Mucosa of stomach (tissue), 1 donor: ENCODE results near the gene ESR2.

ENCODE experiments used
- H3K27me3 ChIP-seq: one replicate; pipeline ENCODE4 v1.7.0; 2013; ENCODE audit warnings: mild to moderate bottlenecking, low read length; ENCODE audit not compliant: control insufficient read depth, insufficient read depth
- H3K36me3 ChIP-seq: one replicate; pipeline ENCODE4 v1.7.0; 2013; ENCODE audit warnings: low read length; ENCODE audit not compliant: control insufficient read depth, insufficient read depth
- H3K4me1 ChIP-seq: one replicate; pipeline ENCODE4 v1.7.0; 2013; ENCODE audit warnings: mild to moderate bottlenecking, low read length; ENCODE audit not compliant: control insufficient read depth, insufficient read depth
- H3K4me3 ChIP-seq: one replicate; pipeline ENCODE4 v1.7.0; 2013; ENCODE audit warnings: low read length
- H3K9ac ChIP-seq: one replicate; pipeline ENCODE4 v1.7.0; 2013; ENCODE audit warnings: mild to moderate bottlenecking, low read length, moderate library complexity
- H3K9me3 ChIP-seq: one replicate; pipeline ENCODE4 v1.7.0; 2013; ENCODE audit warnings: mild to moderate bottlenecking, low read length, moderate library complexity; ENCODE audit not compliant: control insufficient read depth
- donor health status: Pancreatic carcinoma.

The ESR2 gene

GRCh38 chr14:64232944-64233343, 61.2 kb downstream of the ESR2 start:
- Histone ChIP-seq H3K9ac (no peak overlapping the region), H3K9me3 (no peaks in the 10 kb centered on the region)

DNA sequence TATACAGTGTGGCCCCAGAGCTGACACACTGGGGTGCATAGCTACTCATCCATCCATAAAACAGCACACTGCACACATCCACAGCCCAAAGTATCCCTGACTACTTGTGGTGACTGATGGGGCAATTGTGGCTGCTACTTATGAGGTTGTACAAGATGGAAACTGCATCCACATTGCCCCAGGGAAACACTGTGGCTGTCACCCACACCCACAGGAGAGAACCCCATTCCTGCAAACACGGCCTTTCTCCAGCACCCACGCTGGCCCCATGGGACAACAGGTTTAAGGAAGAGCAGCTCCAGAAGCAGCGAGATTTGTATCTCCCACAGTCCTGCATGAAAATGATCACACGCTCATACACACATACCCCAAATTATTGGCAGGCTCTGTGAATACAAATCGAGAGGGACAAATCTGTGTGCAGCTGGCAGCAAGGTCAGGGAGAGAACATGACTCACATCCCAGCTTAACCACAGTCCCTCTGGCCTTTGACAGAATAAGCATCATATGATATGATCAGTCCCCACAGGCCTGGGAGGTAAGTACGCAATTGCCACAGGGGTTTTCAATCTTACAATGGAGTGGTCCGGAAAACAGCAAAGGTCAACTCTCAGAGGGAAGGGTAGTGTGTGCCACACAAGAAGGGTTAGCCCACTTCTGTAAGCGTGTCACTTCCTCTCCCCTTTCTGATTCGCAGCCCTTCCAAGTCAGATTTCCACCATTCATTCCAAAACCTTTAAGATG, 61.9 kb downstream of the ESR2 start:
- H3K4me1 ChIP-seq = no peaks in the 10 kb centered on the region

More at GRCh38 chr14:64232944-64233343, 61.2 kb downstream of the ESR2 start:
- no peaks in the 10 kb centered on the region for H3K4me1 ChIP-seq
- no peak overlapping the region for H3K4me3 ChIP-seq
- no peaks in the 10 kb centered on the region for H3K36me3 ChIP-seq
- no peaks in the 10 kb centered on the region for H3K27me3 ChIP-seq

GRCh38 chr14:64229489-64229888, 64.7 kb downstream of the ESR2 start:
- no peaks in the 10 kb centered on the region for H3K27me3 ChIP-seq
- no peaks in the 10 kb centered on the region for H3K4me1 ChIP-seq
- H3K9ac ChIP-seq = no peak overlapping the region
- no peak overlapping the region for H3K4me3 ChIP-seq
- H3K36me3 ChIP-seq = no peaks in the 10 kb centered on the region
- H3K9me3 ChIP-seq = no peaks in the 10 kb centered on the region

More for the DNA sequence above, 61.9 kb downstream of the ESR2 start:
- H3K9me3 ChIP-seq = no peaks in the 10 kb centered on the region
- H3K9ac ChIP-seq = no peak overlapping the region
- no peaks in the 10 kb centered on the region for H3K36me3 ChIP-seq
- no peak overlapping the region for H3K4me3 ChIP-seq
- H3K27me3 ChIP-seq = no peaks in the 10 kb centered on the region

DNA sequence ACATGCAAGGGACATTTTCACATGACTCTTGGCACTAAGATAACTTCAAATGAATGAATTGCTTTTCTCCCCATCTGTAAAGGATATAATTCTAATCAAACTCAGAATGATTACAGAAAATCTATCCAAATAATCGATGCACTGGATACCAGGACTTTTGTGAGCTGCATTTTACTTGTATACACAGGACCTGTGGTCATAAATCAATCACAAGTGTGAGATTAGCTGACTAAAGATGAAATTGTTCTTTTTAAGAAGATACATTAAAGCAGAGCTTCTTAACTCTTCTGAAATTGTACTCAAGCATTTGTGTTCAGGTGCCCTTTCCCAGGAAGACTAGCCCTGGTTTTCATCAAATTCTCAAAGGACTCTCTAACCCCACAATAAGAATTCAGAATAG, 66.3 kb downstream of the ESR2 start:
- Histone ChIP-seq H3K9me3 (no peaks in the 10 kb centered on the region), H3K4me1 (no peaks in the 10 kb centered on the region), H3K4me3 (no peak overlapping the region), H3K27me3 (no peaks in the 10 kb centered on the region), H3K9ac (no peak overlapping the region), H3K36me3 (peaks cover 8% of the 10 kb centered on the region)

DNA sequence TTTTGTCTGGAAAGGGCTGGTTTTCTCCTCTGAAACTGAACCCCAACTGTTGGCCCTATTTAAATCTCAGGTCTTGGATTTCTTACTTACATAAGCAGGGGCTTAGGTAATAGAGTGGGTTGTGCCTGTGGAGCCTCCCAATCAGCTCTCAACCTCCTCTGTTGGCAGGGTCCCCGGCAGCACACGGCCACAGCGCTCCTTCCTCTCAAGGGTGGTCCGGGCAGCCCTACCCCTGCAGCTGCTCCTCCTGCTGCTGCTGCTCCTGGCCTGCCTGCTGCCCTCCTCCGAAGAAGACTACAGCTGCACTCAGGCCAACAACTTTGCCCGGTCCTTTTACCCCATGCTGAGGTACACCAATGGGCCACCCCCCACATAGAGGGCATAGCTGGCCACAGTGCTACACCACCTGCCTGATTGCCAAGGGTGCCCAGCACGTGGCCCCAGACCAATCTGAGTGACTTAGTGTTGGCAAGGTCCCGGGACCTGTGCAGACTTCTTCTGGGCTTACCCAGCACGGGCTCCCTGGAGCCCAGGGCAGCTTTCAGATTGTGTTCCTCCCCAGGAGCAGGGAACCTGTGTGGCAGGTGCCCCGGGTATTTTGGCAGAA, 68.9 kb downstream of the ESR2 start:
- no peaks in the 10 kb centered on the region for H3K27me3 ChIP-seq
- peaks cover 13% of the 10 kb centered on the region for H3K36me3 ChIP-seq
- no peak overlapping the region for H3K4me3 ChIP-seq
- no peak overlapping the region for H3K9ac ChIP-seq
- no peaks in the 10 kb centered on the region for H3K4me1 ChIP-seq
- H3K9me3 ChIP-seq = no peaks in the 10 kb centered on the region

GRCh38 chr14:64221391-64222003, 72.7 kb downstream of the ESR2 start:
- Histone ChIP-seq H3K27me3 (no peaks in the 10 kb centered on the region), H3K36me3 (peaks cover 13% of the 10 kb centered on the region), H3K4me1 (no peaks in the 10 kb centered on the region), H3K9me3 (no peaks in the 10 kb centered on the region), H3K9ac (no peak overlapping the region), H3K4me3 (no peak overlapping the region)

- H3K9ac ChIP-seq = no peak overlapping the region
- H3K9me3 ChIP-seq = no peaks in the 10 kb centered on the region
- no peaks in the 10 kb centered on the region for H3K4me1 ChIP-seq
- H3K36me3 ChIP-seq = peaks cover 17% of the 10 kb centered on the region
- H3K4me3 ChIP-seq = no peak overlapping the region
- no peaks in the 10 kb centered on the region for H3K27me3 ChIP-seq
Measured at GRCh38 chr14:64220466-64220865, 73.7 kb downstream of the ESR2 start.

GRCh38 chr14:64220056-64220455, 74.1 kb downstream of the ESR2 start:
- Histone ChIP-seq H3K4me3 (no peak overlapping the region), H3K27me3 (no peaks in the 10 kb centered on the region), H3K9me3 (no peaks in the 10 kb centered on the region), H3K4me1 (no peaks in the 10 kb centered on the region), H3K9ac (no peak overlapping the region), H3K36me3 (peaks cover 20% of the 10 kb centered on the region)

- H3K9me3 ChIP-seq = no peaks in the 10 kb centered on the region
- H3K36me3 ChIP-seq = peaks cover 18% of the 10 kb centered on the region
- H3K4me1 ChIP-seq = no peaks in the 10 kb centered on the region
- no peak overlapping the region for H3K9ac ChIP-seq
- no peaks in the 10 kb centered on the region for H3K27me3 ChIP-seq
- no peak overlapping the region for H3K4me3 ChIP-seq
Measured at GRCh38 chr14:64218344-64219240, 75.6 kb downstream of the ESR2 start.

DNA sequence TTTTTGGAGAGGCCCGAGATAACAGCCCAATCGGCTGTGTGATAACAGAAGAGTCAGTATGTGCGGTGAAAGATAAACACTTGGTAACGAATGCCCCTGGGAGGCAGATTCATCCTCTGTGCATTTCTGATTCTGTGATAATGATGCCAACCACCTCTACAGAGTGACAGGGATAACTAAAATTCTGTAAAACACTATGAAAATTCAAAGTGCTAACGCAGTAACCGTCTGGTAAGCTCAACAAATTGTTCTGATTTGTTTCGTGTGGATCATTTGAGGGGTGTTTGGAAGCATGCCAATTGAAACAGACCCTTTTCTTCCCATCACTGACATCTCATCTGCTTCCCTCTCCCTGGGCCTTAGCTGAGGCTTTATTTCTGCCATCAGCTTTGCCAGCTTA, 76.3 kb downstream of the ESR2 start:
- H3K27me3 ChIP-seq = no peaks in the 10 kb centered on the region
- no peak overlapping the region for H3K4me3 ChIP-seq
- H3K9me3 ChIP-seq = no peaks in the 10 kb centered on the region
- no peaks in the 10 kb centered on the region for H3K4me1 ChIP-seq
- H3K9ac ChIP-seq = no peak overlapping the region
- peaks cover 12% of the 10 kb centered on the region for H3K36me3 ChIP-seq

- Histone ChIP-seq H3K27me3 (no peaks in the 10 kb centered on the region), H3K9ac (no peak overlapping the region), H3K4me3 (no peak overlapping the region), H3K9me3 (no peaks in the 10 kb centered on the region), H3K4me1 (no peaks in the 10 kb centered on the region), H3K36me3 (peaks cover 12% of the 10 kb centered on the region)
Measured at GRCh38 chr14:64217308-64217707, 76.9 kb downstream of the ESR2 start.
